Measurements from ENCODE around the gene METTL2B.

DNA sequence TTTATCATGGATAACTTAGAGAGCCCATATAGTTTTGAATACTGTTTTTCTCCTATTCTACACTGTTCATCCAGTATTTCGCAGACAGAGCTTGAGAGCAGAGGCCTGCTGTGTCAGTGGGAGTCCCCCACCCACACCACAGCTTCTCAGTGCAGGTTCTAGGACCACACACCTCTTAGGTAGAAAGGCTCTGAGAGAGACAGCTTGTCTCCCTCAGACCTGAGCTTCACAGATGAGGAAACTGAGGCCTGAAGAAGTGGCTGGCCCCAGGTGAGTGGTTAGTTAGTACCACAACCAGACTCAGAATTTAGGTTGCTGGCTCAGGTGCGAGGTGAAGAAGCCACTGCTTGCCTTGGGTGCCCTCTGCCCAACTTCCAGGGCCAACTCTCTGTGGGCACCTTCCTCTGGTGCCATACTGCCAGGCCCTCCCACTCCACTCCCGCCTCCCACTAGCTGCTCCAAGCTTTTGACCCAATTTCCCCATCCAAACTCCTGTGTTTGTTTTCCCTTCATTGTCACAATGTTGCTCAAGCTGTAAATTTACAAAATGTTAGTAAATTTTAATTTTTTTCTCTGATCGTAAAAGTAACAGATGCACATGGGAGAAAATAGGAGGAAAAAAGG lies 28.5 kb upstream of the METTL2B start:
- TF ChIP-seq, protein P1, sequence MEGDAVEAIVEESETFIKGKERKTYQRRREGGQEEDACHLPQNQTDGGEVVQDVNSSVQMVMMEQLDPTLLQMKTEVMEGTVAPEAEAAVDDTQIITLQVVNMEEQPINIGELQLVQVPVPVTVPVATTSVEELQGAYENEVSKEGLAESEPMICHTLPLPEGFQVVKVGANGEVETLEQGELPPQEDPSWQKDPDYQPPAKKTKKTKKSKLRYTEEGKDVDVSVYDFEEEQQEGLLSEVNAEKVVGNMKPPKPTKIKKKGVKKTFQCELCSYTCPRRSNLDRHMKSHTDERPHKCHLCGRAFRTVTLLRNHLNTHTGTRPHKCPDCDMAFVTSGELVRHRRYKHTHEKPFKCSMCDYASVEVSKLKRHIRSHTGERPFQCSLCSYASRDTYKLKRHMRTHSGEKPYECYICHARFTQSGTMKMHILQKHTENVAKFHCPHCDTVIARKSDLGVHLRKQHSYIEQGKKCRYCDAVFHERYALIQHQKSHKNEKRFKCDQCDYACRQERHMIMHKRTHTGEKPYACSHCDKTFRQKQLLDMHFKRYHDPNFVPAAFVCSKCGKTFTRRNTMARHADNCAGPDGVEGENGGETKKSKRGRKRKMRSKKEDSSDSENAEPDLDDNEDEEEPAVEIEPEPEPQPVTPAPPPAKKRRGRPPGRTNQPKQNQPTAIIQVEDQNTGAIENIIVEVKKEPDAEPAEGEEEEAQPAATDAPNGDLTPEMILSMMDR (IDR thresholded peaks at IDR 0.05) = no peak
- no peak for TF ChIP-seq EZH2phosphoT487 (IDR thresholded peaks at IDR 0.05)
- no peak for TF ChIP-seq EZH2 (IDR thresholded peaks at IDR 0.05)

Data from neural progenitor cell (in vitro differentiated cells).